HG03103 (cell line): Measurements from ENCODE around the gene CYP2E1.
"Not testable (repeated sequence)": the region's sequence is repeated elsewhere in the genome, so short reads cannot be mapped to it uniquely, and the experiment has no call there.

Experiments used
- ATAC-seq: cut with Tn5 transposase; IDR thresholded peaks from one replicate; pipeline ENCODE4 v1.9.1; 2021; ENCODE audit warnings: low read depth; ENCODE audit not compliant: unreplicated experiment

The CYP2E1 gene

DNA sequence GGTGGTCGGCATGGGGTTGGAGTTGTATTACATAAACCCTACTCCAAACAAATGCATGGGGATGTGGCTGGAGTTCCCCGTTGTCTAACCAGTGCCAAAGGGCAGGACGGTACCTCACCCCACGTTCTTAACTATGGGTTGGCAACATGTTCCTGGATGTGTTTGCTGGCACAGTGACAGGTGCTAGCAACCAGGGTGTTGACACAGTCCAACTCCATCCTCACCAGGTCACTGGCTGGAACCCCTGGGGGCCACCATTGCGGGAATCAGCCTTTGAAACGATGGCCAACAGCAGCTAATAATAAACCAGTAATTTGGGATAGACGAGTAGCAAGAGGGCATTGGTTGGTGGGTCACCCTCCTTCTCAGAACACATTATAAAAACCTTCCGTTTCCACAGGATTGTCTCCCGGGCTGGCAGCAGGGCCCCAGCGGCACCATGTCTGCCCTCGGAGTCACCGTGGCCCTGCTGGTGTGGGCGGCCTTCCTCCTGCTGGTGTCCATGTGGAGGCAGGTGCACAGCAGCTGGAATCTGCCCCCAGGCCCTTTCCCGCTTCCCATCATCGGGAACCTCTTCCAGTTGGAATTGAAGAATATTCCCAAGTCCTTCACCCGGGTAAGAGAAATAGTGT lies at the start of gene CYP2E1:
TSS of gene CYP2E1 (plus strand) at position 407 of the 632 bp plus-strand sequence. CDS start at position 440, 33 bp downstream.
- ATAC-seq = no peak

DNA sequence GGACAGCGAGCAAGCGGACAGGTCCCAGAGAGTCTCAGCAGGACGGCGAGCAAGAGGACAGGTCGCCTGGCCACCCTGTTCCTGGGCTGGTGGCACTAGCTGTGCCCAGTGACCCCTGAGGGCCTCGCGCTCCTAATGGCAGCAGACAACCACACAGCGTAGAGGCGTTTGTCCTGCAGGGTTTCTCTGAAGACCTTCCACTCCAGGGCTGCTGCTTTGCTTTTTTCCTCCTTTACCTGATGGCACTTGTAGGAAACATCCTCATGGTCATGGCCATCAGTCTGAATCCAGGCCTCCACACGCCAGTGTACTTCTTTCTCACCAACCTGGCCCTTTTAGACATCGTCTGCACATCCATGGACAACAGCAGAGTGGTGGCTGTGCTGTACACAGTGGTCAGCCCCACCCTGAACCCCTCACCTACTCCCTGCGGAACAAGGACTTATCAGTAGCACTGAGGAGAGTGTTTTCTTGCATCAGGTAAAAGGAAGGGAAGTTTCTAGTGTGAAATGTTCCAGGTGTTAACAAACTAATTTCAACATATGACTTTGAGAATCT lies 46.0 kb upstream of the CYP2E1 start:
- no peak for ATAC-seq

DNA sequence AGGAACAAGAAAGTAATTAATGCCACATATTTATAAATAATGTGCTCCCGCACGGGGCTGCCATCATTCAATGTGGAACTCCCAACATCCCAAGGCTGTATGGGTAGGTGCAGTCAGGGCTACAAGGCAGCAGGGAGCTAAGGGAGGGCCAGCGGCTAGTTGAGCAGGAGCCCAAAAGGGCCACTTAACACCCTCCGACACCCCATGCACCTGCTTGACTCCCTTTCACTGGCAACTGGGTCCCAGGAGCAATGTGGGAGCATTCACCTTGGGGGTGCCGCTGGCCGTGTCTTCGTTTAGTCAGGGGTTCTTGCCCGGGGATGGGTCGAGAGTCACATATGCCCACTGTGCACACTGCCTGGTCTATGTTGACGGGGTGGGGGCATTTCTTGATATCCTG lies 45.5 kb upstream of the CYP2E1 start:
- ATAC-seq = no peak

DNA sequence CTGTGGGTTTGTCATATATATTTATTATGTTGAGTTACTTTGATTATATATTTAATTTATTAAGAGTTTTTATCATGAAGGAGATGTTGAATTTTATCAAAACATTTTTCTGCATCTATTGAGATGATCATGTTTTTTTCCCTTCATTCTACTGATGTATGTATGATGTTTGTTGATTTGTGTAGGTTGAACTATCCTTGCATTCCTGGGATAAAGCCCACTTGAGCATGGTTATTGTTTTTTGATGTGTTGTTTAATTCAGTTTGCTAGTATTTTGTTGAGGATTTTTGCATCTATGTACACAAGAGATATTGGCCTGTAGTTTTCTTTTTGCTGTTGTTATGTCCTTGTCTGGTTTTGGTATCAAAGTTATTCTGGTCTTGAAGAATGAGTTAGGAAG lies 42.3 kb upstream of the CYP2E1 start:
- ATAC-seq = no peak

DNA sequence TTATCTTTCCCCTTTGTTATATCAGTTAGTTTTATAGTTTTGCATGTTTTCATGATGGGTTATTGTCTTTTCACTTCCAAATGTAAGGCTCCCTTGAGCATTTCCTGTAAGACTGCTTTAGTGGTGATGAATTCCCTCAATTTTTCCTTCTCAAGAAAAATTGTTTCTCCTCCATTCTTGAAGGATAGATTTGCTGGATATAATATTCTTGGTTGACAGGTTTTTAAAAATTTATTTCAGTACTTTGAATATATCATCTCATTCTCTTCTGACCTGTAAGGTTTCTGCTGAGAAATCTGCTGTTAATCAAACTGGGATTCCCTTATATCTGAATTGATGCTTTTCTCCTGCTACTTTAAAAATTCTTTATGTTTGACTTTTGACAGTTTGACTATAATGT lies 40.1 kb upstream of the CYP2E1 start:
- no peak for ATAC-seq

DNA sequence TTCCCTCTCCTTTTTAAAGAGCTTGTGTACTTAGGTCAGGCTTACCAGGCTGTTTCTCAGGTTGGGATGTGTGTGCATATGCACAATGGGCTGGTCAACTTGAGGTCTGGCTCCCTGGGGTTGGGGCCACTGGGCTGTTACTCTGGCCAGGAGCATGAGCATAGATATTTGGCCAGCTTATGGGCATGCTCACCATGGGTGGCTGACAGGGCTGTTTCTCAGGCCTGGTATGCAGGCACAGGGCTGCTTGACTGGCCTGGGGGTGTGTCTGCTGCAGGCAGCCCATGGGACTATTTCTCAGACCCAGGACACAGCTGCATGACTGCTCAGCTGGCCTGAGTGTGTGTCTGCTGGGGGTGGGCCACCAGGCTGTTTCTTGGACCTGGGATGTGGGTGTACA lies 38.8 kb upstream of the CYP2E1 start:
- ATAC-seq = no peak

DNA sequence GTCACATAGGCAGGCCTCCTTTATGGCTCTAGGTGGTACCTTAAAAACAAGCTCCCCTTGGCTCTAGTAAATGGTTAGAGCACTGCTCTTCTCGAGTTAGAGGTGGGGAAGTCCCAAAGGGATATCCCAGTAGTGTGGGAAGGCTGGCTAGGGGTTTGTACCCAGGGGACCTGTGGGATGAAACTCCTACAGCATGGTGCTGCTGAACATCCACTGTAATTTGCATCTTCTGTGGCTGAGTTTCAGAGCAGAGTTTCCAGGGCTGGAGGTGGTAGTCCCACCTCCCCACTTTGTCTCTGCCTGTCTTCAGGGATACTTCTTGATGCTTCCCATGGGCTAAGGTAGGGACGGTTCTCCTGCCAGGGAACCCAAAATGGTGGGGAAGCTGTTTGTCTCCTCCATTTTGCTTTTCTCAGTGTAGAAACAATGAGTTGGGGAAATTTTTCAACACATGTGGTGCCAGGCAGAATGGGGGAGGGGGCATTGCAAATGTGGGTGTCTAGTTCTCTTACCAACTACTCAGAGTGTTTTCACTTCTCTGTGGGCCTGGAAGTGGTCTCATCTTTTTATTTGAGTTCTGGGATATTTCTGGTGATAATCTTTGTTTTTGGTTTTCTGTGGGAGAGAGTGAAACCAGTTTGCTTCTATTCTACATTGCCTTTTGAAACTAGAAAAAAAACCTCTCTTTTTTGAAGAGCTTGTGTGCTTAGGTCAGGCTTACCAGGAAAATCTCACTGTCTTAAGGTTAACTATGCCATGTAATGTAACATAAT lies 37.2 kb upstream of the CYP2E1 start:
- no peak for ATAC-seq

DNA sequence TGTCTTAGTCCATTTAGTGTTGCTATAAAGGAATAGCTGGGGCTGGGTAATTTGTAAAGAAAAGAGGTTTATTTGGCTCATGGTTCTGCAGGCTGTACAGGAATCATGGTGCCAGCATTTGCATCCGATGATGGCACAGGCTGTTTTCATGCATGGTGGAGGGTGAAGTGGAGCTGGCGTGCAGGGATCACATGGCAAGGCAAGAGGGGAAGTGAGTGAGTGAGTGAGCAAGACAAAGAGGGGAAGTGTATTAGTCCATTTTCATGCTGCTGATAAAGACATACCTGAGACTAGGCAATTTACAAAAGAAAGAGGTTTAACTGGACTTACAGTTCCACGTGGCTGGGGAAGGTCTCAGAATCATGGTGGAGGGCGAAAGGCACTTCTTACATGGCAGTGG lies 33.6 kb upstream of the CYP2E1 start:
- ATAC-seq = not testable (repeated sequence)

DNA sequence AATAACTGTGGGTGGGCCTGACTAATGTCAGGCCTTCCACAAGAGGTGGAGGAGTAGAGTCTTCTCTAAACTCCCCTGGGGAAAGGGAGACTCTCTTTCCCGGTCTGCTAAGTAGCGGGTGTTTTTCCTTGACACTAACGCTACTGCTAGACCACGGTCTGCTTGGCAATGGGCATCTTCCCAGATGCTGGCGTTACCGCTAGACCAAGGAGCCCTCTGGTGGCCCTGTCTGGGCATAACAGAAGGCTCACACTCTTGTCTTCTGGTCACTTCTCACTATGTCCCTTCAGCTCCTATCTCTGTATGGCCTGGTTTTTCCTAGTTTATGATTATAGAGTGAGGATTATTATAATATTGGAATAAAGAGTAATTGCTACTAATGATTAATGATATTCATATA lies 29.8 kb upstream of the CYP2E1 start:
- ATAC-seq = not testable (repeated sequence)

DNA sequence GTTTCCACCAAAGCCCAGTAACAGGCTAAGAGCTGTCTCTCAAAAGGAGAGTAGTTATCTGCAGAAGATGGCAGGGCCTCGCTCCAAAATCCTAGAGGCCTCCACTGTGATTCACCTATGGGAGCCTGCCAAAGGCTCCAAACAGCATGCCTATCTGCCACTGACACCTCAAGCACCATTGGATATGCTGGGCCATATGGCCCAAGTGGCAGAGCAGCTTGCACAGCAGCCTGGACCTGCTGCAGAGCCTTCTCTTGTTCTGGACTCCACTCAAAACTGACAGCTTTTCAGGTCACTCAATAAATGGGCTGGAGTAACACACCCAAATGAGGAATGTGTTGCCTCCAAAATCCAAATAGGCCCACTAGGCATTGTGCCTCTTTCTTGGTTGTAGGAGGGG lies 28.0 kb upstream of the CYP2E1 start:
- ATAC-seq = not testable (repeated sequence)

DNA sequence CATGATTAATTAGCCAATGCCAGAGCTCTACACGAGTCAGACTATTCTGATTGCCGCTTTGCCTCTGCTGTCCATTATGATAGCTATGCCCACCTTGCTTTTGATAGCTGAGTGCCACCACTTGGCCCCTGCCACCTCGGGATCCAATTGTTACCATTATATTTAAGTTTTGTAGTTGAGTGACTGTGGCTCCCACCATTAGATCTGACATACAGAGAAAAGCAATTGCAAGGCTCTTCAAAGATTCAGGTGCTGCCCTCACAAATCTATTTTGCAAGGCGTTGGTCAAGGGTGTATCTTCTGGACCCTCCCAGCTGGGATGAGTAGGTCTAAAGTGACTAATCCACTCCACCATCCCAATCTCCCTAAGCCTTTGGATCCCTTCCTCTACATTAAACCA lies 26.3 kb upstream of the CYP2E1 start:
- ATAC-seq = not testable (repeated sequence)

DNA sequence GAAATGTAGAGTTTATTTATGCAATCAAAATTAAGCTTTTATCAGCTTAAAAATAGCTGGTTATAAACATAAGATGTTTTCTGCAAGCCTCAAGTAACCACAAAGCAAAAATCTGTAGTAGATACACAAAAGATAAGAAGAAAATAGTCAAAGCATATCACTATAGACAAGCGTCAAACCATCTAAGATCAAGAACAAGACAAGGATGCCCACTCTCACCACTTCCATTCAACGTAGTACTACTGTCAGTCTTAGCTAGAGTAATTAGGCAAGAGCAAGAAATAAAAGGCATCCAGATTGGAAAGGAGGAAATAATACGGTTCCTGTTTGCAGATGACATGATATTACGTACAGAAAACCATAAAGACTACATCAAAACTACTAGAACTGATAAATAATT lies 17.5 kb upstream of the CYP2E1 start:
- ATAC-seq = no peak

DNA sequence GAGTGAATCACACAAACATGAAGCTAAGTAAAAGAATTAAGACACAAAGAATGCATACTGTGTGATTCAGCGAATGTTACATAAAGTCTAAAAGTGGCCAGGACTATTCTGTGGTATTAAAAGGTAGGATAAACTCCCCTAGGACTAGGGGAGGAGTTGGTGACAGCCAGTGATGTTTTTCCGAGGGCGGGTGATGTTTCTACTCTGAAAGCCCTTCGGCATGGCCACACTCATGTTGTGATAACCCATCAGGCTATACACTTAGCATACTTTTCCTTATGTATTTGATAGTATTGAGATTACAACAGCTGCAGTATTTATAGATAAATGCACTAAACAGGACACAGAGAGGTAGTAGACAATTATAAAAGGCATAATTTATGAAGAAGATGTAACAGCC lies 15.8 kb upstream of the CYP2E1 start:
- no peak for ATAC-seq

DNA sequence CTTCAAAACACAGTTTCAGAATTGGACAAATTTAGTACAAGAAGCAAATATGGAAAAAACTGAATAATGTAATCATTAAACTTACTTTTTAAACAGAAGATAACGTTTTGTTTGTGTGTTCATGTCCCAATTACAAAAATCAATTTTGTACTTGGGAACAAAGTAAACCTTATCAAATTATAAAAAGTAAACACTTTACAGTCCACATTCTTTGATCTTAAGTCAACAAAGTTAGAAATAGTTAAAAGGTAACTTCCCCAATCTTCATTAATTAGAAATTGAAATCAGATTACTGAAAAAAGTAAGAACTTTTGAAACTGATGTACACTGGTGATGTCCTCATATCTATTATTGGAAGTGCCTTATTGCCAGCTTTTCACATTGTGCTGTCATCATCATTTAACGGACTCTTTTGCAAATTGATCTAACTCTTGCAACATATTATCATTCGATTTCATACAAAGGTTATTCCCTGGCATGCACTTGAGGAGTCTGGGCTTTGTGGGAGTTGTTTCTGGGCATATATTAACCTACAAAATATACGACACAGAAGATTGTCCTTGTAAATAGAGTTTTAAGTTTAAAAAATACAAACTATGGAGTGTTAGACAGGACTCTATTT lies 15.1 kb upstream of the CYP2E1 start:
- no peak for ATAC-seq

DNA sequence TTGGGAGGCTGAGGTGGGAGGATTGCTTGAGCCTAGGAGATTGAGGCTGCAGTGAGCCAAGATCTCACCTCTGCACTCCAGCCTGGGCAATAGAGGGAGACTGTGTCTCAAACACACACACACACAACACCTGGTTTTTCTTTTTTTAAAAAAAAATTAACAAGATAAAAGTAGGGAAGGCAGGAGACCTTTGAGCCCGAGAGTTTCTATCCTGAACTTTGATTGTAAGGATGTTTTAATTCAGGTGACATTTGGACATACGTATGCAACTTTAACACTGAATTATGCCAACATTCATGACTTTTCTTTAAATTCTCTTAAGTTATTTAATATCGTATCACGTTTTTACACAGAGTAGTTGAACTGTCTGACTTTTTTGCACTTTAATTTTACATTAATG lies 11.7 kb upstream of the CYP2E1 start:
- ATAC-seq = no peak

DNA sequence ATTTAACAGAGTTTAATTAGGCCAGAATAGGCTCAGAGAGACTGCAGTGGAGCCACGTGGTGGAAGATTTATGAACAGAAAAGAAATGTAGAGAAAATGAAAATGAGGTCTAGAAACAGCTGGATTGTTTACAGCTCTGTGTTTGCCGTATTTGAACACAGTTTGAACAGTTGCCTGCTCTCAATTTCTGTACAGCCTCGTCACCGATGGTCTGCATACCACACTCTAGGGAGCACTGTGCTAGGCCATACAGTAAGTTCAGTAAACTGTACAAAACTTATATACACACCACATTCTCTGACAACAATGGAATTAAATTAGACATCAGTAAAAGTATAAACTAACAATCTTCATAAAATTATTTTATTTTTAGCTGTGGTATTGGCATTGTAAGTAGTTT lies 11.1 kb upstream of the CYP2E1 start:
- ATAC-seq = no peak

DNA sequence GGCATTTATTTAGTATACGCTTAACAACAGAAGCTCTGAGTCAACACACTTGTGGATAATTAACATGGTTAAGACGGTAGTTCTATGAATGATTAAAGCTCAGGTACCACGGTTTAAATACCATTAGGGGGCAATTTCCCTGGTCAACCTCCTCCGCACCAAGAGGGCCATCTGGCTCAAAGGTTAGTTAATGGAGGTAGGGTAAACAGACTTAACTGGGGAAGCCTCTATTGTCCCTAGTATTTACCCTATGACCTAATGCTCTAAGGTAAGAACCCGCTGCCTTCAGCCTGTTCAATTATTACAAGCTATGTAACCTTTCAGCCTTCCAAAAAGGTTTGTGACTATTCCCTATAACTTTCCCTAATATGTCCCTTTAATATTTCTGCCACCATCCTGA lies 8.6 kb upstream of the CYP2E1 start:
- ATAC-seq = not testable (repeated sequence)

DNA sequence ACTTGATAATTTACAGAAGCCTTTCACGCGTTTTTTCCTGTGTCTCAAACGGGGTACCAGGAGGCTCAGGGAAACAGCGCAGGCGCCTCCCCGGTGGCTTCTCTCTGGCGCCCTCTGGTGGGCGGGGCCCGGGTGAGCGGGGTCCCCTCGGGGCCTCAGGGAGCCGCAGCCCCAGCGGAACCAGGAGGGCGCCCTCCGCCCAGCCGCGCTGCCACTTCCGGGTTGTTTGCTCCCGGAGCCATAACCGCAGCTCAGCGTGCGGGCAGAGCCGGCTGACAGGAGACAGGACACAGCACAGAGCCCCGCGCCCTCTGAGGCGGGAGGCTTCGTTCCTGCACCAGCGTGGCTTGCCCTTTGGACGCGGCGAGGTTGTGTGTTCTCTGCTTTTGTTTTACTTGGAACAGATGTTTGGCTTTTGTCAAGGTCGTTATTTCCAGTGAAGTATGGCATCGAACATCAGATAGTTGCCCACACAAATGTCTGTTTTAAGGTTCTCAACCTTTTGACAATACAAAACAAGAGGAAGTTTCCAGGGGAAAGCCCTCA lies 6.9 kb upstream of the CYP2E1 start:
- ATAC-seq = peak; percentile 93

DNA sequence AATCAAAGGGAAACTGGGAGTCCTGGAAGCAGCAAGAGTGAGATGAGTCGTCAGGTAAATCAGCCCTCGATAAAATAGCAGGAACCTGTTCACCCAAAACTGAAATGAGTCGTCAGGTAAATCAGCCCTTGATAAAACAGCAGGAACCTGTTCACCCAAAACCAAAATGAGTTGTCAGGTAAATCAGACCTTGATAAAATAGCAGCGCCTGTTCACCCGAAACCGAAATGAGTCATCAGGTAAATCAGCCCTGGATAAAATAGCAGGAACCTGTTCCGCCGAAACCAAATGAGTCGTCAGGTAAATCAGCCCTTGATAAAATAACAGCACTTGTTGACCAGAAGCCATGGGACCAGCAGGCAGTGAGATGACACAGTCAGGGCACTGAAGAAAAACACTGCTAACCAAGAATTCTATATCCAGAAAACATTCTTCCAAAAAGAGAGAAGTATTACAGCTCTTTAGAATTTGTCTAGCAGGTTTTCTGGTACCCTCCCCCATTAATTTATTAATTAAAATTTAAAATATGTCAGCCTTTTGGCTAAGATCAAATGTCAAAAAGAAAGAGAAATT lies 3.4 kb upstream of the CYP2E1 start:
- ATAC-seq = no peak

DNA sequence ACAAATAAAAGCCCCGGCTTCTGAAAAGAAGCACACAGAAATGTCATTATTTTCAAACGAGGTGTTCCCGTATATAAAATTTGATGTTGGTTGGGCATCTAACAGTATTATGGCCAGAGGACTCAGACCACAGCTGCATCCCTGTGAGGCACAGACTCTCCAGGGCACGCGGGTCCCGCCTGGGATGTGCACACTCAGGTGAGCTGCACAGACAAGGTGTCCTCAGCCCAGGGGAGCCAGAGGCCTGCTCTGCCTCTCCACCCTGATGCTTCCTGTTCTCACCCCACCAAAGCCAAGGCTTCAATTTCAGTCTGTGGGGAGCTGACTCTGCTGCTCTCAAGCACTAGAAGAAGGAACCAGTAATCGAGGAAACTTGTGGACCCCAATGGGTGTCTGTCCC lies 1.7 kb upstream of the CYP2E1 start:
- ATAC-seq = no peak

DNA sequence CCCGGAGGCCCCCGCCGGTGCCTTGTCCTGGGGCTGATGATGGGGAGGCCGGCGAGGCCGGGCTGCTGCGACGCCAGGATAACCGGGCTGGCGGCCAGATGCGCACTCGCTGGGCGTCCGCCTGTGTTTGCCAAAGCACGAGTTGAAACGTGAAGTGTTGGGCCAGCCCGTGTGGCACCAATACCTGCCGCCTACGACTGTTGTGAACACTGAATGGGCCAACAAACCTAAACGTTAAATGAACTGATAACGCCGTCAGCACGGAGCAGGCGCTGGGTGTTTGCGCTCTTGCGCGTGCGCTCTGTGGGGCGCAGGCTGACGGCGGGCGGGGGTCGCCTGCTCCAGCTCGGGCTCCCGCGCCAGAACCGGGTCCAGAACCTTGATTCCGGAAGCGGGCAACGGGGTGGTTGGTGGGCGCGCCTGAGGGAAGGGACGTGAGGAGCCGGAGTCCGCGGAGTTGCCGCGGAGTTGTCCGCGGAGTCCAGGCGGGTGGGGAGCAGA lies 658 bp downstream of the CYP2E1 start:
- no peak for ATAC-seq
